GM23338 (cell line): Measurements from ENCODE around the gene C2CD4B. TPM values are rescaled to one million over a fixed set of nuclear protein-coding genes. Genes with fewer than 3 reads are reported as not detected.

Experiments
- ATAC-seq: fragments of 200-7000 bp; cut with Tn5 transposase; 3 replicates; pipeline ENCODE4 v1.9.1; 2020
- DNase-seq: peaks from one replicate; pipeline ENCODE4 v3.0.0-alpha.2; 2015; ENCODE audit warnings: low spot score
- H2AFZ ChIP-seq: fragments of 200-600 bp; sonication (generic); 2 replicates; pipeline ENCODE4 v1.8.0; 2016; ENCODE audit warnings: antibody characterized with exemption, mild to moderate bottlenecking, moderate library complexity
- H3F3A ChIP-seq: fragments of 200-600 bp; sonication (generic); replicated peaks from 2 replicates; pipeline ENCODE4 v1.8.0; 2017; ENCODE audit warnings: antibody characterized with exemption, mixed run types, low read depth
- H3K27ac ChIP-seq: fragments of 200-600 bp; sonication (generic); 2 replicates; pipeline ENCODE4 v1.6.1; 2016; ENCODE audit warnings: low read depth
- H3K27me3 ChIP-seq: fragments of 200-600 bp; sonication (generic); 2 replicates; pipeline ENCODE4 v1.8.0; 2016; ENCODE audit warnings: mild to moderate bottlenecking, mixed run types, moderate library complexity; ENCODE audit not compliant: insufficient read depth
- H3K36me3 ChIP-seq: fragments of 200-600 bp; sonication (generic); 2 replicates; pipeline ENCODE4 v1.8.0; 2016; ENCODE audit warnings: mild to moderate bottlenecking; ENCODE audit not compliant: insufficient read depth
- H3K4me1 ChIP-seq: fragments of 200-600 bp; sonication (generic); 2 replicates; pipeline ENCODE4 v1.8.0; 2016; ENCODE audit warnings: mild to moderate bottlenecking, moderate library complexity; ENCODE audit not compliant: insufficient read depth
- H3K4me2 ChIP-seq: fragments of 200-600 bp; sonication (generic); 2 replicates; pipeline ENCODE4 v1.7.1; 2017; ENCODE audit warnings: mixed run types
- H3K4me3 ChIP-seq: fragments of 200-600 bp; sonication (generic); 2 replicates; pipeline ENCODE4 v1.6.1; 2016; ENCODE audit warnings: mixed run types
- H3K79me2 ChIP-seq: fragments of 200-600 bp; sonication (generic); replicated peaks from 2 replicates; pipeline ENCODE4 v1.8.0; 2017; ENCODE audit warnings: mild to moderate bottlenecking; ENCODE audit not compliant: insufficient read depth
- H3K9me2 ChIP-seq: fragments of 200-600 bp; sonication (generic); 2 replicates; pipeline ENCODE4 v1.8.0; 2017; ENCODE audit not compliant: insufficient read depth
- H4K20me1 ChIP-seq: fragments of 200-600 bp; sonication (generic); replicated peaks from 2 replicates; pipeline ENCODE4 v1.8.0; 2017; ENCODE audit warnings: mild to moderate bottlenecking; ENCODE audit not compliant: insufficient read depth
- H3K27ac Mint-ChIP-seq: 2 replicates; pipeline ENCODE4 v1.8.0; 2020; ENCODE audit warnings: inconsistent platforms, mild to moderate bottlenecking, moderate library complexity, mixed read lengths
- H3K27me3 Mint-ChIP-seq: 3 replicates; pipeline ENCODE4 v1.8.0; 2022; ENCODE audit warnings: low read depth, mild to moderate bottlenecking, moderate library complexity, mixed read lengths, inconsistent platforms; ENCODE audit not compliant: insufficient read depth, poor library complexity
- H3K36me3 Mint-ChIP-seq: 3 replicates; pipeline ENCODE4 v1.8.0; 2021; ENCODE audit warnings: low read depth, mild to moderate bottlenecking, inconsistent platforms, moderate library complexity, mixed read lengths
- H3K4me1 Mint-ChIP-seq: 3 replicates; pipeline ENCODE4 v1.8.0; 2020; ENCODE audit warnings: mild to moderate bottlenecking, inconsistent platforms, mixed read lengths
- H3K4me3 Mint-ChIP-seq: 3 replicates; pipeline ENCODE4 v1.8.0; 2021; ENCODE audit warnings: moderate library complexity, mild to moderate bottlenecking, inconsistent platforms, mixed read lengths
- H3K9me3 Mint-ChIP-seq: 3 replicates; pipeline ENCODE4 v1.8.0; 2020; ENCODE audit warnings: moderate library complexity, mild to moderate bottlenecking, inconsistent platforms, mixed read lengths
- CREB1 ChIP-seq: fragments of 250-450 bp; sonication (Bioruptor Pico); IDR thresholded peaks from 2 replicates; pipeline ENCODE4 v1.5.0; 2020; ENCODE audit warnings: low read depth, mild to moderate bottlenecking, moderate library complexity
- EZH2 ChIP-seq: fragments of 200-600 bp; sonication (generic); IDR thresholded peaks from one replicate; pipeline ENCODE4 v1.8.0; 2017; ENCODE audit warnings: antibody characterized with exemption, mild to moderate bottlenecking, low read depth; ENCODE audit not compliant: unreplicated experiment
- EZH2phosphoT487 ChIP-seq: fragments of 200-600 bp; sonication (generic); IDR thresholded peaks from one replicate; pipeline ENCODE4 v1.8.1; 2018; ENCODE audit warnings: antibody characterized with exemption; ENCODE audit not compliant: unreplicated experiment
- JUNB ChIP-seq: IDR thresholded peaks from one replicate; pipeline ENCODE4 v1.6.1; 2016; ENCODE audit warnings: antibody characterized with exemption; ENCODE audit not compliant: unreplicated experiment
- NANOG ChIP-seq: IDR thresholded peaks from 2 replicates; pipeline ENCODE4 v1.6.1; 2016; ENCODE audit warnings: antibody characterized with exemption, borderline replicate concordance
- POLR2AphosphoS5 ChIP-seq: IDR thresholded peaks from 2 replicates; pipeline ENCODE4 v1.6.1; 2016; ENCODE audit warnings: antibody characterized with exemption, low read depth
- STAT1 ChIP-seq: IDR thresholded peaks from one replicate; pipeline ENCODE4 v1.6.1; 2016; ENCODE audit warnings: antibody characterized with exemption; ENCODE audit not compliant: unreplicated experiment
- ZNF114 ChIP-seq: fragments of 250-450 bp; sonication (Bioruptor Pico); IDR thresholded peaks from 2 replicates; pipeline ENCODE4 v1.5.0; 2020; ENCODE audit warnings: mild to moderate bottlenecking, moderate library complexity
- ZNF331 ChIP-seq: fragments of 250-450 bp; sonication (Bioruptor Pico); IDR thresholded peaks from 2 replicates; pipeline ENCODE4 v1.5.0; 2020; ENCODE audit warnings: low read depth, mild to moderate bottlenecking, moderate library complexity
- polyA plus RNA-seq: library from polyadenylated mRNA; unstranded; fragments of >200 nt; fragmentation: Nextera tagmentation; extraction: Ambion mirVana; gene quantifications from 2 replicates; pipeline ENCODE4 v1.2.1, GENCODE V29; 2016
- total RNA-seq: library from RNA; depleted of rRNA; stranded (reverse); fragments of >200 nt; shearing (Covaris generic); gene quantifications from 2 replicates; pipeline ENCODE4 v1.2.3, GENCODE V29; 2014
- TF ChIP-seq, protein P1 (sequence below), 2 experiments: fragments of 200-600 bp in 1 of 2; sonication (generic) in 1 of 2; conservative IDR thresholded peaks; 2 replicates each; pipeline versions ENCODE4 v1.5.1 to v1.6.1; 2016 to 2017; ENCODE audit warnings: antibody characterized with exemption in 2 of 2, low read depth in 2 of 2, mild to moderate bottlenecking in 2 of 2, moderate library complexity in 1 of 2
- TF ChIP-seq, protein P2 (sequence below): fragments of 250-450 bp; sonication (Bioruptor Pico); IDR thresholded peaks from 2 replicates; pipeline ENCODE4 v1.5.0; 2020; ENCODE audit warnings: mild to moderate bottlenecking, moderate library complexity
- TF ChIP-seq, protein P3 (sequence below): IDR thresholded peaks from one replicate; pipeline ENCODE4 v1.6.1; 2018; ENCODE audit warnings: antibody characterized with exemption; ENCODE audit not compliant: unreplicated experiment
- TF ChIP-seq, protein P4 (sequence below): IDR thresholded peaks from 2 replicates; pipeline ENCODE4 v1.6.1; 2016; ENCODE audit warnings: antibody characterized with exemption

The C2CD4B gene
- total and polyA plus RNA-seq, 2 experiments from 2014 or later: 1.5 TPM; not detected in 1

DNA sequence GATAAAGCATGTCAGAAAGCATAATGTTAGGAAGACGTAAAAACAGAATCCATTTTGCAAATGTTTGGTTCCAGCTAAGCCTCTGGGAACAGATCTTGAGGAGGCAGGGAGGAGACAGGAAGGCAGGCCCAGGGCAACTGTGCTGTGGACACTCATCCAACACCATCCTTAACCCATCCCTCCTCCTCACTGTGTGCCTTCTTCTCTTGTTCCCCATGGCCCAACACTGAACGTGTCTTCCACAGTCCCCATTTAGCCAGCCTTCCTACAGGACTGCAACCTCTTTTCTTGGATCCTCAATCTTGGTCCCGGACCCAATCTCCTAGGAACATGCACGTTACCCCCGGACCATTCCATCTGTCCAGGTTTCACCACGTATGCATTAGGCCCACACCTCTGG, 15.4 kb downstream of the C2CD4B start:
- ATAC-seq (no peak), DNase-seq (no peak)
- Histone ChIP-seq H4K20me1 (no peaks in the 10 kb centered on the region), H3K79me2 (no peaks in the 10 kb centered on the region), H3K27me3 (no peaks in the 10 kb centered on the region), H3K4me2 (no peak overlapping the region), H3K27ac (no peak overlapping the region), H3F3A (no peaks in the 10 kb centered on the region), H3K4me1 (no peaks in the 10 kb centered on the region), H3K9me2 (peaks cover 7% of the 10 kb centered on the region; the same call in 1 of the 2 replicates), H3K36me3 (no peaks in the 10 kb centered on the region), H2AFZ (0 out of 2 replicates have a peak overlapping the region, but pooled peaks have one; percentile 52), H3K4me3 (no peak overlapping the region)
- H3K4me3 Mint-ChIP-seq: no peak overlapping the region
- peaks cover 3% of the 10 kb centered on the region; the same call in 2 of the 3 replicates for H3K36me3 Mint-ChIP-seq
- H3K4me1 Mint-ChIP-seq: no peaks in the 10 kb centered on the region
- H3K9me3 Mint-ChIP-seq: no peaks in the 10 kb centered on the region; the same call in 2 of the 3 replicates
- peaks cover 3% of the 10 kb centered on the region for H3K27me3 Mint-ChIP-seq
- TF ChIP-seq, protein P1, sequence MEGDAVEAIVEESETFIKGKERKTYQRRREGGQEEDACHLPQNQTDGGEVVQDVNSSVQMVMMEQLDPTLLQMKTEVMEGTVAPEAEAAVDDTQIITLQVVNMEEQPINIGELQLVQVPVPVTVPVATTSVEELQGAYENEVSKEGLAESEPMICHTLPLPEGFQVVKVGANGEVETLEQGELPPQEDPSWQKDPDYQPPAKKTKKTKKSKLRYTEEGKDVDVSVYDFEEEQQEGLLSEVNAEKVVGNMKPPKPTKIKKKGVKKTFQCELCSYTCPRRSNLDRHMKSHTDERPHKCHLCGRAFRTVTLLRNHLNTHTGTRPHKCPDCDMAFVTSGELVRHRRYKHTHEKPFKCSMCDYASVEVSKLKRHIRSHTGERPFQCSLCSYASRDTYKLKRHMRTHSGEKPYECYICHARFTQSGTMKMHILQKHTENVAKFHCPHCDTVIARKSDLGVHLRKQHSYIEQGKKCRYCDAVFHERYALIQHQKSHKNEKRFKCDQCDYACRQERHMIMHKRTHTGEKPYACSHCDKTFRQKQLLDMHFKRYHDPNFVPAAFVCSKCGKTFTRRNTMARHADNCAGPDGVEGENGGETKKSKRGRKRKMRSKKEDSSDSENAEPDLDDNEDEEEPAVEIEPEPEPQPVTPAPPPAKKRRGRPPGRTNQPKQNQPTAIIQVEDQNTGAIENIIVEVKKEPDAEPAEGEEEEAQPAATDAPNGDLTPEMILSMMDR (conservative IDR thresholded peaks at IDR 0.05; ENCODE audit: low read depth in 2 of 2): no peak
- TF ChIP-seq, protein P2, sequence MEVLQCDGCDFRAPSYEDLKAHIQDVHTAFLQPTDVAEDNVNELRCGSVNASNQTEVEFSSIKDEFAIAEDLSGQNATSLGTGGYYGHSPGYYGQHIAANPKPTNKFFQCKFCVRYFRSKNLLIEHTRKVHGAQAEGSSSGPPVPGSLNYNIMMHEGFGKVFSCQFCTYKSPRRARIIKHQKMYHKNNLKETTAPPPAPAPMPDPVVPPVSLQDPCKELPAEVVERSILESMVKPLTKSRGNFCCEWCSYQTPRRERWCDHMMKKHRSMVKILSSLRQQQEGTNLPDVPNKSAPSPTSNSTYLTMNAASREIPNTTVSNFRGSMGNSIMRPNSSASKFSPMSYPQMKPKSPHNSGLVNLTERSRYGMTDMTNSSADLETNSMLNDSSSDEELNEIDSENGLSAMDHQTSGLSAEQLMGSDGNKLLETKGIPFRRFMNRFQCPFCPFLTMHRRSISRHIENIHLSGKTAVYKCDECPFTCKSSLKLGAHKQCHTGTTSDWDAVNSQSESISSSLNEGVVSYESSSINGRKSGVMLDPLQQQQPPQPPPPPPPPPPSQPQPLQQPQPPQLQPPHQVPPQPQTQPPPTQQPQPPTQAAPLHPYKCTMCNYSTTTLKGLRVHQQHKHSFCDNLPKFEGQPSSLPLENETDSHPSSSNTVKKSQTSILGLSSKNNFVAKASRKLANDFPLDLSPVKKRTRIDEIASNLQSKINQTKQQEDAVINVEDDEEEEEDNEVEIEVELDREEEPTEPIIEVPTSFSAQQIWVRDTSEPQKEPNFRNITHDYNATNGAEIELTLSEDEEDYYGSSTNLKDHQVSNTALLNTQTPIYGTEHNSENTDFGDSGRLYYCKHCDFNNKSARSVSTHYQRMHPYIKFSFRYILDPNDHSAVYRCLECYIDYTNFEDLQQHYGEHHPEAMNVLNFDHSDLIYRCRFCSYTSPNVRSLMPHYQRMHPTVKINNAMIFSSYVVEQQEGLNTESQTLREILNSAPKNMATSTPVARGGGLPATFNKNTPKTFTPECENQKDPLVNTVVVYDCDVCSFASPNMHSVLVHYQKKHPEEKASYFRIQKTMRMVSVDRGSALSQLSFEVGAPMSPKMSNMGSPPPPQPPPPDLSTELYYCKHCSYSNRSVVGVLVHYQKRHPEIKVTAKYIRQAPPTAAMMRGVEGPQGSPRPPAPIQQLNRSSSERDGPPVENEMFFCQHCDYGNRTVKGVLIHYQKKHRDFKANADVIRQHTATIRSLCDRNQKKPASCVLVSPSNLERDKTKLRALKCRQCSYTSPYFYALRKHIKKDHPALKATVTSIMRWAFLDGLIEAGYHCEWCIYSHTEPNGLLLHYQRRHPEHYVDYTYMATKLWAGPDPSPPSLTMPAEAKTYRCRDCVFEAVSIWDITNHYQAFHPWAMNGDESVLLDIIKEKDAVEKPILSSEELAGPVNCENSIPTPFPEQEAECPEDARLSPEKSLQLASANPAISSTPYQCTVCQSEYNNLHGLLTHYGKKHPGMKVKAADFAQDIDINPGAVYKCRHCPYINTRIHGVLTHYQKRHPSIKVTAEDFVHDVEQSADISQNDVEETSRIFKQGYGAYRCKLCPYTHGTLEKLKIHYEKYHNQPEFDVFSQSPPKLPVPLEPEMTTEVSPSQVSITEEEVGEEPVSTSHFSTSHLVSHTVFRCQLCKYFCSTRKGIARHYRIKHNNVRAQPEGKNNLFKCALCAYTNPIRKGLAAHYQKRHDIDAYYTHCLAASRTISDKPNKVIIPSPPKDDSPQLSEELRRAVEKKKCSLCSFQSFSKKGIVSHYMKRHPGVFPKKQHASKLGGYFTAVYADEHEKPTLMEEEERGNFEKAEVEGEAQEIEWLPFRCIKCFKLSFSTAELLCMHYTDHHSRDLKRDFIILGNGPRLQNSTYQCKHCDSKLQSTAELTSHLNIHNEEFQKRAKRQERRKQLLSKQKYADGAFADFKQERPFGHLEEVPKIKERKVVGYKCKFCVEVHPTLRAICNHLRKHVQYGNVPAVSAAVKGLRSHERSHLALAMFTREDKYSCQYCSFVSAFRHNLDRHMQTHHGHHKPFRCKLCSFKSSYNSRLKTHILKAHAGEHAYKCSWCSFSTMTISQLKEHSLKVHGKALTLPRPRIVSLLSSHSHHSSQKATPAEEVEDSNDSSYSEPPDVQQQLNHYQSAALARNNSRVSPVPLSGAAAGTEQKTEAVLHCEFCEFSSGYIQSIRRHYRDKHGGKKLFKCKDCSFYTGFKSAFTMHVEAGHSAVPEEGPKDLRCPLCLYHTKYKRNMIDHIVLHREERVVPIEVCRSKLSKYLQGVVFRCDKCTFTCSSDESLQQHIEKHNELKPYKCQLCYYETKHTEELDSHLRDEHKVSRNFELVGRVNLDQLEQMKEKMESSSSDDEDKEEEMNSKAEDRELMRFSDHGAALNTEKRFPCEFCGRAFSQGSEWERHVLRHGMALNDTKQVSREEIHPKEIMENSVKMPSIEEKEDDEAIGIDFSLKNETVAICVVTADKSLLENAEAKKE (CRISPR knock-in tag): no peak
- TF ChIP-seq STAT1: no peak
- no peak for TF ChIP-seq NANOG
- TF ChIP-seq, protein P3, sequence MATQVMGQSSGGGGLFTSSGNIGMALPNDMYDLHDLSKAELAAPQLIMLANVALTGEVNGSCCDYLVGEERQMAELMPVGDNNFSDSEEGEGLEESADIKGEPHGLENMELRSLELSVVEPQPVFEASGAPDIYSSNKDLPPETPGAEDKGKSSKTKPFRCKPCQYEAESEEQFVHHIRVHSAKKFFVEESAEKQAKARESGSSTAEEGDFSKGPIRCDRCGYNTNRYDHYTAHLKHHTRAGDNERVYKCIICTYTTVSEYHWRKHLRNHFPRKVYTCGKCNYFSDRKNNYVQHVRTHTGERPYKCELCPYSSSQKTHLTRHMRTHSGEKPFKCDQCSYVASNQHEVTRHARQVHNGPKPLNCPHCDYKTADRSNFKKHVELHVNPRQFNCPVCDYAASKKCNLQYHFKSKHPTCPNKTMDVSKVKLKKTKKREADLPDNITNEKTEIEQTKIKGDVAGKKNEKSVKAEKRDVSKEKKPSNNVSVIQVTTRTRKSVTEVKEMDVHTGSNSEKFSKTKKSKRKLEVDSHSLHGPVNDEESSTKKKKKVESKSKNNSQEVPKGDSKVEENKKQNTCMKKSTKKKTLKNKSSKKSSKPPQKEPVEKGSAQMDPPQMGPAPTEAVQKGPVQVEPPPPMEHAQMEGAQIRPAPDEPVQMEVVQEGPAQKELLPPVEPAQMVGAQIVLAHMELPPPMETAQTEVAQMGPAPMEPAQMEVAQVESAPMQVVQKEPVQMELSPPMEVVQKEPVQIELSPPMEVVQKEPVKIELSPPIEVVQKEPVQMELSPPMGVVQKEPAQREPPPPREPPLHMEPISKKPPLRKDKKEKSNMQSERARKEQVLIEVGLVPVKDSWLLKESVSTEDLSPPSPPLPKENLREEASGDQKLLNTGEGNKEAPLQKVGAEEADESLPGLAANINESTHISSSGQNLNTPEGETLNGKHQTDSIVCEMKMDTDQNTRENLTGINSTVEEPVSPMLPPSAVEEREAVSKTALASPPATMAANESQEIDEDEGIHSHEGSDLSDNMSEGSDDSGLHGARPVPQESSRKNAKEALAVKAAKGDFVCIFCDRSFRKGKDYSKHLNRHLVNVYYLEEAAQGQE: no peak
- TF ChIP-seq CREB1 (CRISPR knock-in tag): no peak
- TF ChIP-seq, protein P4, sequence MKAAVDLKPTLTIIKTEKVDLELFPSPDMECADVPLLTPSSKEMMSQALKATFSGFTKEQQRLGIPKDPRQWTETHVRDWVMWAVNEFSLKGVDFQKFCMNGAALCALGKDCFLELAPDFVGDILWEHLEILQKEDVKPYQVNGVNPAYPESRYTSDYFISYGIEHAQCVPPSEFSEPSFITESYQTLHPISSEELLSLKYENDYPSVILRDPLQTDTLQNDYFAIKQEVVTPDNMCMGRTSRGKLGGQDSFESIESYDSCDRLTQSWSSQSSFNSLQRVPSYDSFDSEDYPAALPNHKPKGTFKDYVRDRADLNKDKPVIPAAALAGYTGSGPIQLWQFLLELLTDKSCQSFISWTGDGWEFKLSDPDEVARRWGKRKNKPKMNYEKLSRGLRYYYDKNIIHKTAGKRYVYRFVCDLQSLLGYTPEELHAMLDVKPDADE: no peak
- TF ChIP-seq EZH2: no peak
- TF ChIP-seq JUNB: no peak
- TF ChIP-seq ZNF114 (CRISPR knock-in tag): no peak
- no peak for TF ChIP-seq POLR2AphosphoS5
- TF ChIP-seq EZH2phosphoT487: no peak
- no peak for TF ChIP-seq ZNF331
- no peak overlapping the region for H3K27ac Mint-ChIP-seq
